Endothelial cell of umbilical vein (primary cell): ENCODE measurements around the gene TBC1D24. TPM values are rescaled to one million over a fixed set of nuclear protein-coding genes. Genes with fewer than 3 reads are reported as not detected.

ENCODE experiments used
- BruUV-seq: library from RNA; stranded (reverse); fragments of 400-500 nt; replicated peaks from 2 replicates; lab custom pipeline; 2021; lab: Mats Ljungman, UMichigan
- CTCF ChIA-PET: fragments of 300-600, 350-600 bp; sonication (Branson Sonifier 250); formaldehyde crosslinking; loops from one replicate; lab custom pipeline; 2021; ENCODE audit warnings: antibody characterized with exemption, inconsistent platforms; lab: Charles Lee
- POLR2A ChIA-PET: fragments of 300-600, 350-600 bp; sonication (Branson Sonifier 250); formaldehyde crosslinking; loops from one replicate; lab custom pipeline; 2021; ENCODE audit warnings: antibody characterized with exemption, inconsistent platforms; lab: Charles Lee
- DNase-seq: peaks from one replicate; pipeline ENCODE4 v3.0.0-alpha.2; 2011; ENCODE audit warnings: low read depth, low spot score
- FAIRE-seq: peaks from 2 replicates; lab custom pipeline; 2011; peaks lifted over from hg19 to GRCh38; lab: Jason Lieb, UNC
- H2AFZ ChIP-seq: 2 replicates; pipeline ENCODE4 v1.6.0; 2012; ENCODE audit warnings: low read depth, low read length, control low read depth, inconsistent platforms
- H3K27ac ChIP-seq: 2 replicates; pipeline ENCODE4 v1.5.1; 2011; ENCODE audit warnings: low read depth, mild to moderate bottlenecking, control low read depth, low read length, moderate library complexity; ENCODE audit not compliant: insufficient read depth
- H3K27me3 ChIP-seq, 2 experiments: 2 replicates each; pipeline versions ENCODE4 v1.6.0 to v1.6.1; 2011; ENCODE audit warnings: low read length in 2 of 2, mixed read lengths in 1 of 2; ENCODE audit not compliant: control insufficient read depth in 2 of 2, insufficient read depth in 2 of 2
- H3K36me3 ChIP-seq, 2 experiments: 2 replicates in 1 of 2; 3 replicates in 1 of 2; pipeline ENCODE4 v1.5.1; 2011; ENCODE audit warnings: low read length in 2 of 2, mild to moderate bottlenecking in 1 of 2, moderate library complexity in 1 of 2; ENCODE audit not compliant: control insufficient read depth in 2 of 2, insufficient read depth in 2 of 2; ENCODE audit errors: extremely low read depth in 1 of 2
- H3K4me1 ChIP-seq: 3 replicates; pipeline ENCODE4 v1.5.1; 2011; ENCODE audit warnings: mild to moderate bottlenecking, low read length; ENCODE audit not compliant: control insufficient read depth, insufficient read depth; ENCODE audit errors: extremely low read depth
- H3K4me2 ChIP-seq: 2 replicates; pipeline ENCODE4 v1.6.1; 2011; ENCODE audit warnings: low read length, control low read depth, mixed read lengths; ENCODE audit not compliant: insufficient read depth
- H3K4me3 ChIP-seq, 3 experiments: fragments of 200-600 bp in 1 of 3; sonication (generic), shearing (Covaris generic) in 1 of 3; replicated peaks in 1 of 3; 2 replicates each; pipeline ENCODE4 v1.5.1; 2011 to 2016; ENCODE audit warnings: control low read depth in 3 of 3, low read length in 3 of 3, mild to moderate bottlenecking in 2 of 3, inconsistent platforms in 1 of 3, low read depth in 1 of 3, moderate library complexity in 1 of 3; ENCODE audit not compliant: insufficient read depth in 1 of 3
- H3K79me2 ChIP-seq: 2 replicates; pipeline ENCODE4 v1.6.0; 2012; ENCODE audit warnings: low read length, inconsistent platforms; ENCODE audit not compliant: control insufficient read depth, insufficient read depth
- H3K9ac ChIP-seq: replicated peaks from 2 replicates; pipeline ENCODE3; 2011; ENCODE audit warnings: low read length, control low read depth; ENCODE audit not compliant: insufficient read depth; ENCODE audit errors: extremely low read depth
- H3K9me1 ChIP-seq: replicated peaks from 3 replicates; pipeline ENCODE4 v1.6.0; 2011; ENCODE audit warnings: mild to moderate bottlenecking, low read length; ENCODE audit not compliant: control insufficient read depth, insufficient read depth; ENCODE audit errors: extremely low read depth
- H3K9me3 ChIP-seq: replicated peaks from 2 replicates; pipeline ENCODE4 v1.5.1; 2012; ENCODE audit warnings: low read length, inconsistent platforms; ENCODE audit not compliant: control insufficient read depth, insufficient read depth
- H4K20me1 ChIP-seq: replicated peaks from 2 replicates; pipeline ENCODE3; 2011; ENCODE audit warnings: mild to moderate bottlenecking, low read length; ENCODE audit not compliant: control insufficient read depth, insufficient read depth; ENCODE audit errors: extremely low read depth
- CTCF ChIP-seq, 2 donors: IDR thresholded peaks; 1 replicate in 1 of 2; 2 replicates in 1 of 2; pipeline ENCODE4 v1.5.1; 2011; ENCODE audit warnings: low read length in 2 of 2, mild to moderate bottlenecking in 2 of 2, moderate library complexity in 2 of 2, control low read depth in 1 of 2, inconsistent platforms in 1 of 2, low read depth in 1 of 2; ENCODE audit not compliant: insufficient read depth in 1 of 2; ENCODE audit errors: extremely low read depth in 1 of 2
- FOS ChIP-seq: IDR thresholded peaks from 2 replicates; pipeline ENCODE4 v1.6.1; 2011; ENCODE audit warnings: mild to moderate bottlenecking, low read length, moderate library complexity, borderline replicate concordance; ENCODE audit not compliant: insufficient read depth
- GATA2 ChIP-seq: IDR thresholded peaks from 2 replicates; pipeline ENCODE4 v1.7.0; 2011; ENCODE audit warnings: low read depth, mild to moderate bottlenecking, moderate library complexity, mixed read lengths, low read length; ENCODE audit not compliant: insufficient read length, insufficient read depth
- MYC ChIP-seq: IDR thresholded peaks from one replicate; pipeline ENCODE4 v1.6.1; 2011; ENCODE audit warnings: mild to moderate bottlenecking, low read depth, low read length
- POLR2A ChIP-seq: IDR thresholded peaks from 2 replicates; pipeline ENCODE4 v1.6.1; 2012; ENCODE audit warnings: low read depth, mild to moderate bottlenecking, control low read depth, low read length
- POLR2AphosphoS5 ChIP-seq: IDR thresholded peaks from 2 replicates; pipeline ENCODE4 v1.6.1; 2012; ENCODE audit warnings: low read depth, mild to moderate bottlenecking, control low read depth, low read length, moderate library complexity; ENCODE audit not compliant: insufficient read depth
- dilution Hi-C: fragments of 300-500 bp; cut with MboI; formaldehyde crosslinking; loops from one replicate; pipeline ENCODE4 v1.15.0; 2019; ENCODE audit warnings: low sequenced_read_pairs; ENCODE audit not compliant: extremely low pct_ligation_motif_present
- intact Hi-C: fragments of 100-400 bp; cut with micrococcal nuclease; formaldehyde crosslinking; loops from one replicate; pipeline ENCODE4 v1.10.0; 2022
- polyA plus RNA-seq, 4 experiments: library from polyadenylated mRNA; depleted of rRNA in 3 of 4; stranded (reverse) in 3 of 4; unstranded in 1 of 4; fragments of >200 nt; gene quantifications; 2 replicates each; pipeline versions ENCODE4 v1.2.1 to v1.2.3, GENCODE V29; 2011 to 2012; ENCODE audit warnings: missing spikeins in 1 of 4
- total RNA-seq: library from RNA; stranded (reverse); gene quantifications from 2 replicates; pipeline ENCODE4 v1.2.3, GENCODE V29; 2021
- TF ChIP-seq, protein P1 (sequence below): IDR thresholded peaks from 2 replicates; pipeline ENCODE4 v1.6.1; 2011; ENCODE audit not compliant: insufficient read depth, insufficient read length

The TBC1D24 gene
- total and polyA plus RNA-seq, 2 donors (not counting 3 experiments of a cell fraction or from before 2014, with no cell fraction given) = 8.1 to 22.8 TPM

GRCh38 chr16:2443555-2443954 is 31.4 kb upstream of the TBC1D24 start:
- Histone ChIP-seq H3K4me3 (no peak overlapping the region), H3K9ac (no peak overlapping the region), H3K9me1 (no peaks in the 10 kb centered on the region), H3K4me2 (no peak overlapping the region), H3K9me3 (no peaks in the 10 kb centered on the region), H3K36me3 (peaks cover 13 to 27% of the 10 kb centered on the region in 2 experiments), H3K79me2 (peaks cover 4% of the 10 kb centered on the region), H3K4me1 (no peaks in the 10 kb centered on the region), H3K27ac (no peak overlapping the region), H3K27me3 (no peaks in the 10 kb centered on the region), H4K20me1 (no peaks in the 10 kb centered on the region), H2AFZ (no peak overlapping the region)
- CTCF ChIA-PET = interaction anchor here (1.3 kb wide), 1 partner anchor 58 kb away, joined by 3 read pairs; no protein-coding TSS in a partner anchor
- POLR2A ChIA-PET = no interaction called here
- FAIRE-seq (peak; percentile 21), DNase-seq (no peak)
- no TSS peak for BruUV-seq
- dilution Hi-C loops = no loop called here
- intact Hi-C loops = no loop called here
- TF ChIP-seq POLR2A (no peak), CTCF (IDR thresholded peaks at IDR 0.05; ENCODE audit: extremely low read depth in 1 of 2, insufficient read depth in 1 of 2, low read depth in 1 of 2, low read length in 2 of 2) (no peak), POLR2AphosphoS5 (no peak), GATA2 (no peak), FOS (no peak), MYC (no peak)
- TF ChIP-seq, protein P1, sequence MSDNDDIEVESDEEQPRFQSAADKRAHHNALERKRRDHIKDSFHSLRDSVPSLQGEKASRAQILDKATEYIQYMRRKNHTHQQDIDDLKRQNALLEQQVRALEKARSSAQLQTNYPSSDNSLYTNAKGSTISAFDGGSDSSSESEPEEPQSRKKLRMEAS = no peak
